Chondrocyte (in vitro differentiated cells): ENCODE data around the gene MEF2D. TPM values are rescaled to one million over a fixed set of nuclear protein-coding genes. Genes with fewer than 3 reads are reported as not detected.

Experiments
- DNase-seq: peaks from one replicate; pipeline ENCODE4 v3.0.0; 2021; ENCODE audit warnings: mixed read lengths, low spot score
- H3K27ac Mint-ChIP-seq: one replicate; pipeline ENCODE4 v1.8.0; 2021; ENCODE audit warnings: mild to moderate bottlenecking, moderate library complexity, mixed read lengths; ENCODE audit not compliant: unreplicated experiment
- H3K27me3 Mint-ChIP-seq: 2 replicates; pipeline ENCODE4 v1.8.0; 2021; ENCODE audit warnings: low read depth, mixed read lengths
- H3K36me3 Mint-ChIP-seq: 2 replicates; pipeline ENCODE4 v1.8.0; 2021; ENCODE audit warnings: low read depth, mixed read lengths
- H3K4me1 Mint-ChIP-seq: 2 replicates; pipeline ENCODE4 v1.8.0; 2021; ENCODE audit warnings: low read depth, mild to moderate bottlenecking, mixed read lengths
- H3K4me3 Mint-ChIP-seq: one replicate; pipeline ENCODE4 v1.8.0; 2021; ENCODE audit warnings: mild to moderate bottlenecking, moderate library complexity, mixed read lengths; ENCODE audit not compliant: unreplicated experiment
- H3K9me3 Mint-ChIP-seq: 2 replicates; pipeline ENCODE4 v1.8.0; 2021; ENCODE audit warnings: low read depth, mixed read lengths
- CTCF ChIP-seq: fragments of 200-600 bp; sonication (generic); IDR thresholded peaks from 2 replicates; pipeline ENCODE4 v1.5.0; 2021; ENCODE audit warnings: antibody characterized with exemption, mild to moderate bottlenecking, moderate library complexity
- total RNA-seq: library from RNA; stranded (reverse); gene quantifications from 3 replicates; pipeline ENCODE4 v1.2.1, GENCODE V29; 2021

The MEF2D gene
- total RNA-seq, 1 donor from 2014 or later, result 62.0 TPM

GRCh38 chr1:156505679-156506298 lies 5.2 kb upstream of the MEF2D start:
- no peak for TF ChIP-seq CTCF
- H3K27me3 Mint-ChIP-seq, result no peaks in the 10 kb centered on the region
- H3K4me1 Mint-ChIP-seq, result peaks cover 61% of the 10 kb centered on the region
- no peaks in the 10 kb centered on the region for H3K9me3 Mint-ChIP-seq
- H3K27ac Mint-ChIP-seq, result peak overlapping the region; percentile 99
- H3K36me3 Mint-ChIP-seq, result no peaks in the 10 kb centered on the region
- no peak for DNase-seq
- H3K4me3 Mint-ChIP-seq, result peak overlapping the region; percentile 77

- H3K27ac Mint-ChIP-seq, result peak overlapping the region; percentile 99
- H3K4me3 Mint-ChIP-seq, result peak overlapping the region; percentile 77
- peaks cover 56% of the 10 kb centered on the region for H3K4me1 Mint-ChIP-seq
- DNase-seq, result peak; percentile 98
- no peaks in the 10 kb centered on the region for H3K9me3 Mint-ChIP-seq
- TF ChIP-seq CTCF, result no peak
- H3K27me3 Mint-ChIP-seq, result no peaks in the 10 kb centered on the region
- H3K36me3 Mint-ChIP-seq, result no peaks in the 10 kb centered on the region
Observed at GRCh38 chr1:156504821-156505678, 4.5 kb upstream of the MEF2D start.

GRCh38 chr1:156504438-156504813 lies 3.9 kb upstream of the MEF2D start:
- TF ChIP-seq CTCF, result no peak
- H3K27me3 Mint-ChIP-seq, result no peaks in the 10 kb centered on the region
- H3K27ac Mint-ChIP-seq, result peak overlapping the region; percentile 99
- H3K4me3 Mint-ChIP-seq, result peak overlapping the region; percentile 77
- no peaks in the 10 kb centered on the region for H3K36me3 Mint-ChIP-seq
- peaks cover 56% of the 10 kb centered on the region for H3K4me1 Mint-ChIP-seq
- no peaks in the 10 kb centered on the region for H3K9me3 Mint-ChIP-seq
- no peak for DNase-seq

- peak; percentile 19 for DNase-seq
Observed at GRCh38 chr1:156503698-156504437, 3.3 kb upstream of the MEF2D start.

More at GRCh38 chr1:156503698-156504437, 3.3 kb upstream of the MEF2D start:
- TF ChIP-seq CTCF, result no peak
- Mint-ChIP-seq H3K27me3 (no peaks in the 10 kb centered on the region), H3K9me3 (no peaks in the 10 kb centered on the region), H3K4me3 (peak overlapping the region; percentile 77), H3K27ac (peak overlapping the region; percentile 99), H3K36me3 (no peaks in the 10 kb centered on the region), H3K4me1 (peaks cover 59% of the 10 kb centered on the region)
